Measurements from ENCODE around the gene GFRA4. TPM values are rescaled to one million over a fixed set of nuclear protein-coding genes. Genes with fewer than 3 reads are reported as not detected.

GFRA4 gene
- total RNA-seq, 2 donors from 2014 or later, result not detected

DNA sequence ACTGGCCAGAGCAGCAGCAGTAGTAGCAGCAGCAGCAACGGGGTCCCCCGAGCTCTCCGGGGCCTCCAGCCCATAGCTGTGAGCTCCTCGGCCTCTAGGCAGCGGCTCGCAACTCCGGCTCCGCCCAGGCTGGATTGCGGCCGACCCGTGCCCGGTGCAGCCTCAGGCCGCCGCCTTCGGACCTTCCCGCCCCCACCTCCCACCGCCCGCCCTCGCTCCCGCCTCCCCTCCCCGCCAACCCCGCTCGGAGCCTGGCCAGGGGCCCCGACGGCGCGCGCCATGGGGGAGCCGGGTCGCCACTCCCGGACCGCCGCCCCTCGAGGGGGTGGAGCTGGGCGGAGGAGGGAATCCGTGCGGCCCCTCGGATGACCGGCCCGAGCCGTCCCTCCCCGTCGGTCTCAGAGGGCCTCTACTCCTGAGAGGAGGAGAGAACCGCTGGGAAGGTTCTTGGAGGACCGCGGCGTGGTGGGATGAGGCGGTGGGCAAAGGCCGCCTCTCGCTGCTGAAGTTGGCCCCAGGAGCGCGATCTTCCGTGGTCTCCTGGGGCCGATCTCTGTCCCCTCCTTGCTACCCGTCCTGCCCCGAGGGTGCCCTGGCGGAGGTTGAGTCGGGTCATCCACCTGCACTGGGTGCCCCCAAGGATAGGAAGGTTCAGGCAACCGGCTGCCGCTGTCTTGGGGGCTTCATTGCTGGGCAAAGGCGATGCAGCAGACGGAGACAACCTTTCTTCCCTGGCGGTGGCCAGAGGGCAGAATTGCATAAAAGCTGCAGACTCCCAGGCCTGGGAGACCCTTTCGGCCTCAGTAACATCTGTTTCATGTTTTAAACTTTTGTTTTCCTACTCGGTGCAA lies 19.0 kb upstream of the GFRA4 start, which contains the start of gene ADAM33:
Gene ADAM33 (minus strand): TSS at position 80 of the 851 bp plus-strand sequence. CDS start 6 bp downstream, at position 74.
- DNase-seq (ENCODE audit: low spot score) (no peak), ATAC-seq (ENCODE audit: insufficient number of reproducible peaks, low FRiP score, low read depth) (no peak)
- no peaks in the 10 kb centered on the region for H3K9me3 ChIP-seq
- no peaks in the 10 kb centered on the region for H3K36me3 ChIP-seq
- H3K27me3 ChIP-seq (replicated peaks; ENCODE audit: insufficient read depth), result no peaks in the 10 kb centered on the region
- peak within 1 kb of the TSS; percentile 76 for H3K4me3 ChIP-seq
- TF ChIP-seq, protein P1, sequence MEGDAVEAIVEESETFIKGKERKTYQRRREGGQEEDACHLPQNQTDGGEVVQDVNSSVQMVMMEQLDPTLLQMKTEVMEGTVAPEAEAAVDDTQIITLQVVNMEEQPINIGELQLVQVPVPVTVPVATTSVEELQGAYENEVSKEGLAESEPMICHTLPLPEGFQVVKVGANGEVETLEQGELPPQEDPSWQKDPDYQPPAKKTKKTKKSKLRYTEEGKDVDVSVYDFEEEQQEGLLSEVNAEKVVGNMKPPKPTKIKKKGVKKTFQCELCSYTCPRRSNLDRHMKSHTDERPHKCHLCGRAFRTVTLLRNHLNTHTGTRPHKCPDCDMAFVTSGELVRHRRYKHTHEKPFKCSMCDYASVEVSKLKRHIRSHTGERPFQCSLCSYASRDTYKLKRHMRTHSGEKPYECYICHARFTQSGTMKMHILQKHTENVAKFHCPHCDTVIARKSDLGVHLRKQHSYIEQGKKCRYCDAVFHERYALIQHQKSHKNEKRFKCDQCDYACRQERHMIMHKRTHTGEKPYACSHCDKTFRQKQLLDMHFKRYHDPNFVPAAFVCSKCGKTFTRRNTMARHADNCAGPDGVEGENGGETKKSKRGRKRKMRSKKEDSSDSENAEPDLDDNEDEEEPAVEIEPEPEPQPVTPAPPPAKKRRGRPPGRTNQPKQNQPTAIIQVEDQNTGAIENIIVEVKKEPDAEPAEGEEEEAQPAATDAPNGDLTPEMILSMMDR (IDR thresholded peaks at IDR 0.05), result no peak
- H3K4me1 ChIP-seq (ENCODE audit: control insufficient read depth in 1 of 2, low read depth in 2 of 2), result peaks cover 21 to 51% of the 10 kb centered on the region in 2 donors
- H3K27ac ChIP-seq, result peak within 1 kb of the TSS; percentile 94 to 96

- Histone ChIP-seq H3K27ac (peak overlapping the region; percentile 94 to 96), H3K4me3 (peak overlapping the region; percentile 76), H3K36me3 (no peaks in the 10 kb centered on the region), H3K27me3 (replicated peaks; ENCODE audit: insufficient read depth) (no peaks in the 10 kb centered on the region), H3K4me1 (ENCODE audit: control insufficient read depth in 1 of 2, low read depth in 2 of 2) (peaks cover 22 to 50% of the 10 kb centered on the region in 2 donors), H3K9me3 (no peaks in the 10 kb centered on the region)
- ATAC-seq (ENCODE audit: insufficient number of reproducible peaks, low FRiP score, low read depth) (no peak), DNase-seq (ENCODE audit: low spot score) (no peak)
- TF ChIP-seq, protein P1 (IDR thresholded peaks at IDR 0.05), result no peak
Measured at GRCh38 chr20:3681352-3681930, 18.2 kb upstream of the GFRA4 start.

DNA sequence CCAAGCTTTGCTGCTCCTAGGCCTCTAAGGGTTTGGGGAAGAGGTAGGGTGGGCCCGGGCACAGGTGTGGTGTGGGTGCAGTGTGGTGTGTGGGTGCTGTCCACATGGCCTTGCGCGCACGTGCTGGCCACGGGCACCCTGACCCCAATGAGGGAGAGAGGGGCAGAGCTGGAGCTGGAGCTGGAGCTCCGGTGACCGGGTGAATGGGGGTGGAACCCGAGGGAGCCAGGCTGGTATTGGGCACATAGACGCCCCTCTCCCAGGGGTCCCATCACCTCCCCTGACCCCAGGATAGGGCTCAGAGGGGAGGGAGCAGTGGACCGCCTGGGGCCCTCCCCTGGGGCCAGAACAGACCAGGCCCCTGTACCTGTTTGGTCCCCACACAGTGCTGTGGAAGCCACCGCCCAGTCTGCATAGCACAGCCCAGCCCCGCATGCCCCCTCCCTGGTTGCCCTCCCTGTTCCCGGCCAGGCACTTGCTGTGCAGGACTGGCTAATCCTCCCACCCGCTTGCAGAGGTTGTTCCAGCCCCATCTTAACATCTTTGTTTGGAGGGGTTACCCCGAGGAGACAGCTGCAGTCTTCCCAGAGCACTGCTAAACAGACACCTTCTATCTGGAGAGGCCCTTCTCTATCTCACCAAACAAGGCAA lies 17.6 kb upstream of the GFRA4 start:
- TF ChIP-seq, protein P1 (IDR thresholded peaks at IDR 0.05), result no peak
- Histone ChIP-seq H3K4me1 (ENCODE audit: control insufficient read depth in 1 of 2, low read depth in 2 of 2) (peaks cover 20 to 47% of the 10 kb centered on the region in 2 donors), H3K4me3 (peak overlapping the region; percentile 76), H3K36me3 (peaks cover 3% of the 10 kb centered on the region), H3K27me3 (replicated peaks; ENCODE audit: insufficient read depth) (no peaks in the 10 kb centered on the region), H3K9me3 (no peaks in the 10 kb centered on the region), H3K27ac (peak overlapping the region; percentile 94 to 96)
- DNase-seq (ENCODE audit: low spot score), result no peak
- ATAC-seq (ENCODE audit: insufficient number of reproducible peaks, low FRiP score, low read depth), result no peak

DNA sequence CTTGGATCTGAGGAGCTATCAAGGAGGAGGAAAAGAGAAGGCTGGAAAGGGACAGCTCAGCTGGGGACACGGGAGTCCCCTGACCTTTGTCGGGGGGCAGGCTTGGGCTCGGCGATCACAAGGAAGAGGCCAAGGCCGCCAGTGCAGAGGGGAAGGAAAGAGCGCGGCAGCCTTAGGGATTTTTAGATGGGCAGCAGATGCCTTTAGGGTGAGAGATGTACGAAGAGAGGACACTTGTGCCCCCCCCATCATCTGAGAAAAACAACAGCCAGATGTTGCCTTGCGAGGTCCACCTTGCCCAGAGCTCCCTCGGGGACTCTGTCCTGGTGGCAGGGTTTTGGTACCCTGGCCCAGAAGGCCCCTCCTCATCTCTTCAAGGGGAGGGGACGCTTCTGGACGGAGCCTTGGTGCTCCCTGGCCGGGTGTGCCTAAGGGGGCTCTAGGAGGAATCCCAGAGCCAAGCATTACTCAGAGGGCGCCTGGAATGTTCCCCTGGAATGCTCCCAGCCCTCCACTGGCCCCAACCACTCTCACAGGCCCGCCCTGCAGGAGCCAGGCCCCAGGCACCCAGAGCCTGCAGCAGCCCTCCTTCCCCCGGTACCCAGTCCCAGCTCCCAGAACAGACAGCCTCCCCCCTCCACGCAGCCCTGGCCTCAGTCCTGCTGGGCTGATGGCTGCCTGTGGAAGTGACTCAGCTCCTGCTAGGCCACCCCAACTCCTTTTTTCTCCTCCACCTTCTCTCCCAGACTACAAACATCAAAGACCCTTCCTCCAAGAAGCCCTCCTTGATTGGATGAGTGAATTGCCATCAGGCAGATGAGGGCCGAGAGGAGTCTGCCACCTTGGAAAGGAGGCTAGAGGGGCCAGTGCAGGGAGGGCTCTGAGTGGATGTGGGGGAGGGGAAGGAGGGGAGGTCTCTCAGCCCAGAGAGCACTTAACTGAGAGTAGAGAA lies 16.8 kb upstream of the GFRA4 start:
- peak overlapping the region; percentile 94 to 96 for H3K27ac ChIP-seq
- peaks cover 6% of the 10 kb centered on the region for H3K36me3 ChIP-seq
- ATAC-seq (ENCODE audit: insufficient number of reproducible peaks, low FRiP score, low read depth), result no peak
- H3K4me3 ChIP-seq, result peak overlapping the region; percentile 76
- H3K27me3 ChIP-seq (replicated peaks; ENCODE audit: insufficient read depth), result no peaks in the 10 kb centered on the region
- DNase-seq (ENCODE audit: low spot score), result peak; percentile 58
- H3K9me3 ChIP-seq, result no peaks in the 10 kb centered on the region
- TF ChIP-seq, protein P1 (IDR thresholded peaks at IDR 0.05), result no peak
- H3K4me1 ChIP-seq (ENCODE audit: control insufficient read depth in 1 of 2, low read depth in 2 of 2), result peaks cover 20 to 47% of the 10 kb centered on the region in 2 donors

Data from thoracic aorta (tissue), 2 donors.